Left ventricle myocardium superior (tissue), 1 donor: ENCODE measurements around the gene HADHA. TPM values are rescaled to one million over a fixed set of nuclear protein-coding genes. Genes with fewer than 3 reads are reported as not detected.
"Not testable (repeated sequence)": the region's sequence is repeated elsewhere in the genome, so short reads cannot be mapped to it uniquely, and the experiment has no call there.

Source experiments
- ATAC-seq: fragments of 200-7000 bp; cut with Tn5 transposase; one replicate; pipeline ENCODE4 v1.9.1; 2020; ENCODE audit warnings: mild to moderate bottlenecking, moderate library complexity
- DNase-seq: peaks from one replicate; pipeline ENCODE4 v3.0.0-alpha.2; 2020
- intact Hi-C: fragments of 100-400 bp; cut with micrococcal nuclease; formaldehyde crosslinking; loops from one replicate; pipeline ENCODE4 v1.11.0; 2022
- long read RNA-seq: library from polyadenylated mRNA; unstranded; transcript quantifications from one replicate; pipeline ENCODE4 v2.0.0, GENCODE V29; 2021
- total RNA-seq: library from RNA; stranded (reverse); fragmentation: NEBNext Ultra II Directional; extraction: Animal tissue kit (Norgen Biotek cat#: 25700); gene quantifications from one replicate; pipeline ENCODE4 v1.2.1, GENCODE V29; 2021
- donor health status: DM: no; HTN: yes; CAD: no; lungs with severe emphysema.

The HADHA gene
- 800 TPM for total RNA-seq
- long read RNA-seq, transcript HADHA-204 (19 exons, 2,982 nt): minor isoform, 20 of 2,235 reads
- long read RNA-seq, transcript HADHA-201 (20 exons, 3,037 nt): major isoform, 1,948 of 2,235 reads
- long read RNA-seq, partial matches to known transcripts: 217 of 2,235 reads
- long read RNA-seq, other reads (novel, unspliced or antisense): 49 of 2,235 reads

DNA sequence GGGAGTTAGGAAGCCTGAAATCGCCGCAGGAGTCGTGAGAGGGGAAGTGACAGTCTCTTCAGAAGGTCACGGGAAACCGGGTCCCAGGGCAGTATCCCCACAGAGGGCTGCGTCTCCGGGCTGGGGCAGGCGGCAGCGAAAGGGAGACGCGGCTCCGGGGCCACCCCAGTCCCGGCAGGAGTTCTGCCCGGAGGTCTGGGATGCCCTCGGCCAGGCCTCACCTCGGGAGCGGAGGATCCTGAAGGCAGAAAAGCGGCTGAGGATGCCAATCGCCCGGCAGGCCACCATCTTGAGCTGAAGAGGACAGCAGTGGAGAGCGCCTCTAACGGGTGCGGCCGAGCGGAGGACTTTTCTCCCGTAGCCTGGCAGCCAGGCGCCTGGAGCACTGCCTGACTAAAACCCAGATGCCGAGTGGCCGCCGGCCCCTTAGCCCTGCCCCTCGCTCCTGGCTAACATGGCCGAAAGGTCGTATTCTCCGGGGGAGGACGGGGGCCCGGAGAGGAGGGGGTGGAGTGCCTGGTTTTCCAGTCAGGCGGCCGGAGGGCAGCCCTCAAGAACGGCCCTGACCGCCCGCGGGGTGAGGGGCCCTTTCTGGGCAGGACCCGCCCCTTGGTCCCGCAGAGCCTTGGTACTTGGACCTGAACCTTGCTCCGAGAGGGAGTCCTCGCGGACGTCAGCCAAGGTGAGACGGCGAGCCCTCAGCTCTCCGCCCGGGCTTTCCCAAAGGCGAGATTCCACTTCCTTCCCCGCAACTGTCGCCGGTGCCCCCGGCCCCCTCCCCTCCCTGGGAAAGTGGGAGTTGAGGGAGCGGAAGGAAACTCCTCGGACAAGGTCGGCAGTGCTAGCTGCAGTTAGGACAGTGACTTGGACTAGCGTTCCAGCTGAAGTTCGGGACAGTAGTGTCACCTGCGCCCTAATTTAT lies at the start of gene HADHA, which contains the start of gene HADHB:
Gene HADHA, minus strand, starts transcription at position 324 of the 922 bp plus-strand sequence. Its CDS starts 36 bp downstream, at position 288.
Gene HADHB, plus strand, starts transcription at position 631 of the 922 bp plus-strand sequence. CDS start 9,316 bp downstream, outside the sequence.
- intact Hi-C loops: no loop called here
- ATAC-seq (peak; percentile 89), DNase-seq (peak; percentile 95)

DNA sequence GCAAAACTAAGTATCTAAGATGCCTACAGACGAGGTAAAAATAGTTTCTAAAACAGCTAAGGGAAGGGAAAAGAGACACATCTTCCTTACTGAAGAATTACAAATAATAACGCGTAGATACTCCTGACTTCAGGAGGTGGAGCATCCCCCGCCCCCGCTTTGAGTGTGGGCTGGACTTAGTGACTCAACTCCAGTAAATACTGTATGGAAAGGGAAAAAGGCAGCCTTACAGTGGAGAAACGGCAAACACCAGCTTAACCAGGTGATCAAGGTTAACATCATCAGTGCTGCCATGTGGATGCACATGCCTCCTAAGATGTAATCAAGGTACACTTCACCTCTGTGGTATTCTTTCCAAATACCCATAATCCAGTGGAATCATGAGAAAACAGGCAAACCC lies 48.2 kb upstream of the HADHA start:
- DNase-seq: no peak
- intact Hi-C loops: no loop called here
- peak; percentile 28 for ATAC-seq

DNA sequence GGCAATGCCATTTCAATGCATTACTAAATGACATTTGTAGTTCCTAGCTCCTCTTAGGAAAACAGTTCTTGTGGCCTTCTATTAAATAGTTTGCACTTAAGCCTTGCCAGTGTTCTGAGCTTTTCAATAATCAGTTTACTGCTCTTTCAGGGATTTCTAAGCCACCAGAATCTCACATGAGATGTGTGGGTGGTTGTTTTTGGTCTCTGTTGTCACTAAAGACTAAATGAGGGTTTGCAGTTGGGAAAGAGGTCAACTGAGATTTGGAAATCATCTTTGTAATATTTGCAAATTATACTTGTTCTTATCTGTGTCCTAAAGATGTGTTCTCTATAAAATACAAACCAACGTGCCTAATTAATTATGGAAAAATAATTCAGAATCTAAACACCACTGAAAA lies 45.6 kb upstream of the HADHA start:
- no peak for ATAC-seq
- DNase-seq: no peak
- intact Hi-C loops: no loop called here

DNA sequence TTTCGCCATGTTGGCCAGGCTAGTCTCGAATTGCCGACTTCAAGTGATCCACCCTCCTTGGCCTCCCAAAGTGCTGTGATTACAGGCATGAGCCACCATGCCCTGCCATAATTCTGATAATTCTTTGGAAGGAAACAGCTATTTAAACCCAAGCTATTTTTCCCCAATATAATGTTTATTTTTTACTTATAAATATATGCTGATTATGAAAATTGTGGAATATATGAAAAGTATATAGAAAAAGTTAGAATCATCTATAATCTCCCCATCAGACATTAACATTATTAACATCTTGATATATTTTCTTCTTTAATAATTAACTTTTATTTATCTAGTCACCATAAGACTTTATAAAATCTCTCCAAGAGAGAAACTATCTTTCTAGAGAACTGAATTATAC lies 41.5 kb upstream of the HADHA start:
- ATAC-seq (no peak), DNase-seq (no peak)
- intact Hi-C loops: no loop called here

DNA sequence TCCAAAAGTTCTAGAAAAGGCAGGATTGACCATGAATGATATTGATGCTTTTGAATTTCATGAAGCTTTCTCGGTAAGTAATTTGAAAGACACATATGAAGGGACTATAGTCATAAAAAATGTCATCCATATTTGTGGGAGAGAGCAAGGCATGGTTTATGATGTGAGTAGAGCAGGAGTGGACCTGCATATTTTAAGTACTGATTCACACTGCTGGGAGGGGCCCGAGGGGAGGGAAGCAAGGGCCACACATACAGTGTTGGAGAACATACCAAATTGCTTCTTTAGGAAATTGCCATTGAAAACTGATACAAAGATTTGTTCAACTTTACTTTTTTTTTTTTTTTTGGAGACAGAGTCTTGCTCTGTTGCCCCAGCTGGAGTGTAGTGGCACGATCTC lies 39.7 kb upstream of the HADHA start:
- no peak for DNase-seq
- intact Hi-C loops: no loop called here

DNA sequence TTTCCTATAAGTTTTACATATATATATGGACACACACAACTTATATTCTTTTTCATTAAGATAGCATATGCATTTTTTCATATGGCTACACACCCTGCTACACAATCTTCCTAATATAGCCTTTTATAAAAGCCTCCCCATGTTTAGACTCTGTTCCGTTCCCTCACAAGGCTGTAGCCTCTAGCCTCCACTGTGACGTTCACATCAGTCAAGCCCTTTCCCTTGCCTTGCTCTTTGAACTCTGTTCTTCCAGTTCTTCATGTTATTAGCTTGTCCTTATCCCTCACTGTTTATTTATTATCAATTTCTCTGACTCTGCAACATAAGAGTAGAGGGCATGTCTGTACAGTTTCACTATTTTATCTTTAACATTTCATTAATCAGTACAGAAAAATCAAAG lies 39.2 kb upstream of the HADHA start:
- ATAC-seq: no peak
- DNase-seq: no peak
- intact Hi-C loops: no loop called here

More for the DNA sequence above, 39.7 kb upstream of the HADHA start:
- no peak for ATAC-seq

DNA sequence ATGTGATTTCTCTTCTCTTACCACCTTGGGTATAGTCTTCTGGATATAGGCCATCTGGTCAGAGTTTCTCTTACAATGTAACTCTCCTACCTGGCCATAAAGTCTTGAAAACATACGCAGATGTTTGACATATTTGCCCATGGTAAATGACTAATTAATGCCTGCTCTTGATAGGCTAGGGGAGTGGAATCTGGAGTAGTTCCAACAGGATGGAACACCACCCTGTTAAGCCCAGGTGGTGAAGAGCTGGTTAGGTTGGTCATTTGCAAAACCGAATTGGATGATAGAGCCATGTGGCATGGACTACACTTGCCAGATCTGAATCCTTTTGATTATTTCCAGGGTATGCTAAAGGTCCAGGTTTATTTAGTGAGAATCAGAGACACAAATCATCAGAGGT lies 36.8 kb upstream of the HADHA start:
- intact Hi-C loops: no loop called here
- ATAC-seq (no peak), DNase-seq (no peak)

DNA sequence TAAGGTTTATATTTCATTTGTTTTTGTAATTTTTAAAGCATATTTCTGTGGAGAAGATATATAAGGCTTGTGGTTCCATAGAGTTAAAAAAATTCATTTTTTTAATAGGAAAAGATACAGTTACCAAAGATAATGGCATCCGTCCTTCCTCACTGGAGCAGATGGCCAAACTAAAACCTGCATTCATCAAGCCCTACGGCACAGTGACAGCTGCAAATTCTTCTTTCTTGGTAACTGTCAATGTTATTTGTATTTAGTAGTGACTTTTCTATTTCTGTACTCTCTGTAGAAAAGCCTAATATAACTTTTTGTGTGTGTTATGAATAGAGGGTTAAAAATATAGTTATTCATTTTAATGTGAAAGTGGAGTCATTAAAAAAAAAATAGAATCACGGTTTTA lies 35.5 kb upstream of the HADHA start:
- DNase-seq (no peak), ATAC-seq (no peak)
- intact Hi-C loops: no loop called here

DNA sequence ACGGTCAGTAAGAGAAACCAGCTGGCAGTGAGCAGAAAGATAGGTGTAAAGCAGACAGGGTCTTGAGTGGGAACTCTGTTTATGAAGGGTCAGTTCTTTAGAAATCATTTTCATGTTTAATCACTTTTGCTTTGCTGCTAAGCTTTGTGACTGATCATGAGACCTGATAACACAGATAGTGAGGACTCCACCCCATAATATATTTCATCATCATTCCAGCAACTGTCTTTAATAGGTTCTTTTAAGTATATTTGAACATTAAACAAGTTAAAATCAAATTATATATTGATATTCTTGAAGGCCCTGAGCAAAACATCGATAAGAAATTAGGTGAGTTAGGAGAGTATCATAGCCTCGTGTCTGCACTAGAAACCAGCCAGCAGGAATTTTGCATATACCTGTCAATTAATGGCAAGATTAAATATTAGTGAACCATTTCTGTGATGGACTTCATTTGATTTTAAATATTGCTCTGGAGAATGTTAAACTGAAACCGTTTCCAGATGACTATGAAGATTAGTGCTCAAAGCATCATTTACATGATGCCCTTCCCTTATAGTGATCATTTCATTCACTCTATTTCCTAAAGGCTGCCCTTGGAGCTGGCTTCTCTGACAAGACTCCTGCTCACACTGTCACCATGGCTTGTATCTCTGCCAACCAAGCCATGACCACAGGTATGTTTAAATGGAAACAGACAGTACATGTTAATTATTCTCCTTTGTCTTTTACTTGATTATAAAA lies 32.2 kb upstream of the HADHA start:
- no peak for DNase-seq
- intact Hi-C loops: no loop called here
- ATAC-seq: no peak

DNA sequence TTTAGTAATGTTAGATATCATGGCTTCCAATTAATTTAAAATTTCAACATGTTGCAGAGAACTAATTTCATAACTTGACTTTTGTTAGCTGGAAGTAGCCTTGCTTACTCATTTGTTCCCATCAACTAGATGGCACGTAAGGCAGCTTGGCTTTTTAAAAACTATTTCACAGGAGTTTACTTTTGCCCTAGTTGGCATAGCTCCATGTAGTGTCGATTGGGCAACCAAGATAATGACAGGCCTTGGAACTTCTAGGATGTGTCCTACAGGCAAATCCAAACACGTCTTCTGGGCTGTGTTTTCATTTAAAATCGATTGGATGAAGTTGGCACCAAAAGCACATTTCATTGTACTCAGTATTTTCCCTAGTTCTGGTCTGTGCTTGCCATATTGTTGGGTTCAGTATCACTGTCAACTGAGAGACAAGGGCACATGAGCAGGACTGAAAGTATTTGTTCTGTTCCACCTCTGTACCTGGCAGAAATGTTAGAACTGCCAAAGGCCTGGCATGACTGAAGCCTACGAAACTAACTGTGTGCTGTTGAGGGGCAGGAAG lies 29.7 kb upstream of the HADHA start:
- DNase-seq (no peak), ATAC-seq (peak; percentile 93)
- intact Hi-C loops: no loop called here

DNA sequence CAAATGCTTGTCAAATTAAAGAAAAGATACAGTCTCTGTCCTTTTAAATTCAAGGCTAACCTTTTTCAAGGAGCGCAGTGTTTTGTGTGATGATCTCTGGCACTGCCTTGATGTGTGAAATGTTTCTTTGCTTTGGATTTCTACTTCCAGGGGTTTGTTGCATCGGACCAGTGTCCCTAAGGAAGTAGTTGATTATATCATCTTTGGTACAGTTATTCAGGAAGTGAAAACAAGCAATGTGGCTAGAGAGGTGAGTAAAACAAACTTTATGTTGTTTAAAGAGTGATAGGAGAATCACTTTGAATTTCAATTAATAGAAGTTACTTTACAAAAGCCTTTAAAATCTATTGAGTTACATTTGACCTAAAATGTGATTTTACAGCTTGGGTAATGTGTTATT lies 29.1 kb upstream of the HADHA start:
- DNase-seq: no peak
- intact Hi-C loops: no loop called here
- ATAC-seq: no peak

DNA sequence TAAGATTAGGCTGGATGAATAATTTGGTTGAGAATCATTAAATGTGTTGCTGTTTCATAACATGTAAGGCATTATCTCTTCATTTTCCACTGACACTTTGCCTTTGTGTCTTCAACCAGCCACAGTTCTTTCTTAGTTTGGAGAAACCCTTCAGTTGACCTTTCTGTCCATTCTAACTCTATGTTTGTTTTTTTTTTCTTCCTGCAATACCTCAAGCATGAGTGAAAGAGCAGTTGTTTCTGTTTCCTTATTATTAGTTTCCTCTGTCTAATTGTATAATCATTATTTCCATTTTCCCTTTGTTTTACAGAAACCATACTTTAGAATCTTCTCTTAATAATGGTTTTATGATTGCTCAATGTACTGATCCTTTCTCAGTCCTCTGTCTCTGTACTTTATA lies 25.9 kb upstream of the HADHA start:
- ATAC-seq: no peak
- intact Hi-C loops: no loop called here
- no peak for DNase-seq

DNA sequence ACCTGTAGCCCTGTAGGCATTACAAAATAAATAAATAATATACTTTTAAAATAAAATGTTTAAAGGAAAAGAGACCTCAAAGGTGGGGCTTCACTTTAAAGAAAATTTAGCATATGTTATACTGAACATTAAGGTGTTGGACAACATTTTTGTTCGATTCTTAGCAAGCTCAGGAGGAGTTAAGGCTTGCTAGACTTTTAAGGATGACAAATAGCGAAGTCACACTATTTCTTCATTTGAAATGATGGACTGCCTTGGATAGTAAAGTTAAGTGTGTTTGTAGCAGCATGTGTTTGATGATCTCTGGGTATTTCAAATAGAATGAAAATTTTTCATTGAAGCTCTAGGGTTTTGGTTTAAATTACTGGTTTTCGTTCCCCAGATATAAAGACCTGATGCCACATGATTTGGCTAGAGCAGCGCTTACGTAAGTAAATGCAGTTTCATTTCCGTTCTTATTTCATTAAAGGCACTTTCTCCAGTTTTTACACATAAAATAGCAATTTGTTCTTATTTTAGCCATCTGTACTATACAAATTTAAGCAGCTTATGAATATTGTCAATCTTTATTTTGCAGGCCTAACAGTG lies 25.2 kb upstream of the HADHA start:
- ATAC-seq: no peak
- intact Hi-C loops: no loop called here

DNA sequence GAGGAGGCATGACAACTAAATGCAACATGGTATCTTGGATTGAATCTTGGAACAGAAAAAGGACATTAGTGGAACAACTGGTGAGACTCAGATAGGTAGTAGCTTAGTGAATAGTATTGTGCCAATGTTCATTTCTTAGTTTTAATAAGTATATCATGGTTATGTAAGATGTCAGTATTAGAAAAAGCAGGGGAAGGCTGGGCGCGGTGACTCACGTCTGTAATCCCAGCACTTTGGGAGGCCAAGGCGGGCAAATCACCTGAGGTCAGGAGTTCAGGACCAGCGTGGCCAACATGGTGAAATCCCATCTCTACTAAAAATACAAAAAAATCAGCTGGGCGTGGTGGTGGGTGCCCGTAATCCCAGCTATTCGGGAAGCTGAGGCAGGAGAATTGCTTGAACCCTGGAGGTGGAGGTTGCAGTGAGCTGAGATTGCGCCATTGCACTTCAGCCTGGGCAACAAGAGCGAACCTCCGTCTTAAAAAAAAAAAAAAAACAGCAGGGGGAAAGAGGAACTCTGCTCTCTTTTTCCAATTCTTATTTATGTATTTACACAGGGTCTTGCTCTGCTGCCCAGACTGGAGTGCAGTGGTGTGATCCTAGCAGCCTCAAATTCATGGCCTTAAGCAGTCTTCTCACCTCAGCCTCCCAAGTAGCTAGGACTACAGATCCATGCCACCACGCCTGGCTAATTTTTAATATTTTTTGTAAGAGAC lies 24.4 kb upstream of the HADHA start:
- peak; percentile 17 for ATAC-seq
- intact Hi-C loops: not testable (repeated sequence)

More for the DNA sequence above, 25.2 kb upstream of the HADHA start:
- no peak for DNase-seq

DNA sequence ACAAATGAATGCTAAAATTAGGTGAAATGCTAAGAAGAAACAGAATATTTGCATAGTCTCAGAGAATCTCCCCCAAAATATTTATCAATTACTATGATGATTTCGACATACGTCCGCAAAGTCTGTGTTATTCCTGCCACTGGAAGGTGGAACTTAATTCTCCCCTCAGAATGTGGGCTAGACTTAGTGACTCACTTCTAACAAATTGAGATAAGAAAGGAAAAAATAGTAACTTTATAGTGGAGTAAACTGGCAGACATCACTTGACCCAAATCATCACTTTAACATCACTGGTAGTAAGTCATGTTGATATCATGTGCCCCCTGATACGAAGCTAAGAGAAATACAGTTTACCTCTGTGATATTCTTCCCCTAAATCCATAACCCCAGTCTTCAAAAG lies 23.8 kb upstream of the HADHA start:
- DNase-seq (no peak), ATAC-seq (peak; percentile 76)
- intact Hi-C loops: no loop called here

More for the DNA sequence above, 24.4 kb upstream of the HADHA start:
- DNase-seq: not testable (repeated sequence)

DNA sequence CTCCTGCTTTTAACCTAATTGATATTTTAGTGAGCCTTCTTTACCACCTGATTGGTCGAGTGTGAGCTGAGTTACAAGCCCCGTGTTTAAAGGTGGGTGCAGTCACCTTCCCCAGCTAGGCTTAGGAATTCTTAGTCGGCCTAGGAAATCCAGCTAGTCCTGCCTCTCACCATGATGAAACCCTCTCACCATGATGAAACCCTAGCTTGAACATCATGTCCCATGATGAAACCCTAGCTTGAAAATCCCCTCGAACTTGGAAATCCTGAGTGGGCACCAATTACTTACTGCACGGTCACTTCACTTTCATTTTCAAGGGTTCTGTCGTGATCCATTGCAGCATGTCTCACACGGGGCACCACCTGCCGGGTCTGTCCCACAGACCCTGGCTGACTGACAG lies 14.4 kb upstream of the HADHA start:
- ATAC-seq, intact Hi-C loops, DNase-seq: not testable (repeated sequence)

DNA sequence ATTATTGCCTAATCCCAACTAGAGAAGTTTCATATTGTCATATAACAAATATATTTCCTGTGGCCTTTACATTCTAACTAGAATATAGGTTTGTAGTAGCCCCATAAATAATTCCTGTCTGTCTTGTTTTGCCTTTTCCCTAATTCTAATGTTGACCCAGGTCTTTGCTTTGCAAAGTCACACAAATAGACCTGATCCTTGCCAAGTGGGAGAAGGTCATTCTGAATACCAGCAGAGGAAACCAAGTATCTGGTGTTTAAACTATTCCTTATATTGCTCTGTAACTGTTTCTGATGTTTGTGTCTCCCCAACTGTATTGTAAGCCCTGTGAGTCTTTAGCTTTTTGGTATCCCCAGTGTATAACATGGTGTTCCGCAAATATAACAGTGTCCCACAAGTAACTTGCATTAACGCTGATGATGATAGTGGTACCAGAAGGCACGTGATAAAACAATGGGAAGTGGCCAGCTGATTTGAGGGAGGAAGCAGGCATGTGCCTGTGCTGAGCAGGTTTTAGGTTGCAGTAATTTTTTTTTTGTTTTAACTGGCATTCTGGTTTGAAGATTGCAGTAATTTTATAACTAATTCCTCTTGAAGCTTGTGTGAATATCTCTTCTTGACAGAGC lies 11.4 kb upstream of the HADHA start:
- DNase-seq (no peak), ATAC-seq (peak; percentile 73)
- intact Hi-C loops: no loop called here

DNA sequence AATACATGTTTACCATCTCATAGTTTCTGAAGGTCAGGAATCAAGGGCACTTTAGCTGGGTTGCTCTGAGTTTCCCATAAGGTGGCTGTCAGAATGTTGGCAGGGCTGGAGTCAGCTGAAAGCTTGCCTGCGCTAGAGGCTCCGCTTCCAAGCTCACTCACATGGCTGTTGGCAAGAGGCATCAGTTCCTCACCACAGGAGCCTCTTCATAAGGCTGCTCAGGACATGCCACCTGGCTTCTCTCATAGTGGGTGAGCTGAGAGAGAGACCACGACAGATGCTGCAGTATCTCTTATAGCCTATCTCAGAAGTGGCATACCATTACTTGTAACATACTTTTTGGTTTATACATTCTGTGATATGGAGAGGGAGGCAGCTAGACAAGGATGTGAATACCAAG lies 7.5 kb upstream of the HADHA start:
- DNase-seq: peak; percentile 81
- ATAC-seq: peak; percentile 92
- intact Hi-C loops: no loop called here
